GM12878 (cell line): ENCODE data around the gene PDCD1LG2.

Source experiments
- EZH2 ChIP-seq: IDR thresholded peaks from 2 replicates; pipeline ENCODE4 v1.6.1; 2012; ENCODE audit warnings: low read depth, mild to moderate bottlenecking, control low read depth, inconsistent platforms, low read length, borderline replicate concordance; ENCODE audit not compliant: control insufficient read depth
- MTA2 ChIP-seq: fragments of 450-650 bp; IDR thresholded peaks from 2 replicates; pipeline ENCODE4 v1.6.1; 2016; ENCODE audit warnings: low read depth, mild to moderate bottlenecking, moderate library complexity
- RFX5 ChIP-seq: IDR thresholded peaks from 2 replicates; pipeline ENCODE4 v1.6.1; 2011; ENCODE audit warnings: low read depth, low read length, improper control_type of control experiment
- SMAD5 ChIP-seq: IDR thresholded peaks from 2 replicates; pipeline ENCODE4 v1.6.1; 2016; ENCODE audit warnings: antibody characterized with exemption, low read depth
- TARDBP ChIP-seq: IDR thresholded peaks from 2 replicates; pipeline ENCODE4 v1.6.1; 2016; ENCODE audit warnings: borderline replicate concordance
- TF ChIP-seq, protein P1 (sequence below): IDR thresholded peaks from 2 replicates; pipeline ENCODE4 v1.6.1; 2012; ENCODE audit warnings: low read depth, low read length, improper control_type of control experiment
- TF ChIP-seq, protein P2 (sequence below), 3 experiments: IDR thresholded peaks in 2 of 3; conservative IDR thresholded peaks in 1 of 3; 2 replicates each; pipeline ENCODE4 v1.5.1; 2011; ENCODE audit warnings: low read depth in 3 of 3, low read length in 3 of 3, mild to moderate bottlenecking in 3 of 3, control low read depth in 2 of 3, moderate library complexity in 2 of 3, inconsistent platforms in 1 of 3, mixed read lengths in 1 of 3; ENCODE audit not compliant: control insufficient read depth in 2 of 3, insufficient read depth in 1 of 3; ENCODE audit errors: extremely low read depth in 1 of 3
- TF ChIP-seq, protein P3 (sequence below): IDR thresholded peaks from 2 replicates; pipeline ENCODE4 v1.6.1; 2012; ENCODE audit warnings: low read depth, low read length, improper control_type of control experiment
- TF ChIP-seq, protein P4 (sequence below): fragments of 450-650 bp; IDR thresholded peaks from 2 replicates; pipeline ENCODE4 v1.6.1; 2018; ENCODE audit warnings: mild to moderate bottlenecking, low read depth, moderate library complexity; ENCODE audit not compliant: partially characterized antibody
- TF ChIP-seq, protein P5 (sequence below): fragments of 450-650 bp; IDR thresholded peaks from 2 replicates; pipeline ENCODE4 v1.6.1; 2017; ENCODE audit warnings: mild to moderate bottlenecking

DNA sequence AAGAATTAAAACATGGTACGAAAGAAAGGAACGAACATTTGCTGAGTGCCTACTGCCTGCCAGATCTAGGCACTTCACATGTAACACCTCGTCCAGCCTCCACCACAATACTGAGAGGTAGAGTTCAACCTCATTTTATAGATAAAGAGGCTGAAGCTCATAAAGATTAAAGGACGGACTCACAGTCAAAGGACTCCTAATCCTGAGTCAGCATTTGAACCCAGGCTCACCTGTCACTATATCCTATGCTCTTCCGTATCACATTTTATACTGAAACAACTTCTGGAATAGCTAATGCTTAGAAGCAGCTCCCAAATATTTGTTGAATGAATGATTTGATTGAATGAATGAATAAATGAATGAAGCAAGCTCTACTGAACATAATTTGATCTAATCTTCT, 22.5 kb downstream of the PDCD1LG2 start:
- TF ChIP-seq, protein P1, sequence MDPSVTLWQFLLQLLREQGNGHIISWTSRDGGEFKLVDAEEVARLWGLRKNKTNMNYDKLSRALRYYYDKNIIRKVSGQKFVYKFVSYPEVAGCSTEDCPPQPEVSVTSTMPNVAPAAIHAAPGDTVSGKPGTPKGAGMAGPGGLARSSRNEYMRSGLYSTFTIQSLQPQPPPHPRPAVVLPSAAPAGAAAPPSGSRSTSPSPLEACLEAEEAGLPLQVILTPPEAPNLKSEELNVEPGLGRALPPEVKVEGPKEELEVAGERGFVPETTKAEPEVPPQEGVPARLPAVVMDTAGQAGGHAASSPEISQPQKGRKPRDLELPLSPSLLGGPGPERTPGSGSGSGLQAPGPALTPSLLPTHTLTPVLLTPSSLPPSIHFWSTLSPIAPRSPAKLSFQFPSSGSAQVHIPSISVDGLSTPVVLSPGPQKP, result no peak
- TF ChIP-seq MTA2 (no peak), EZH2 (no peak), SMAD5 (no peak), TARDBP (no peak), RFX5 (no peak)
- TF ChIP-seq, protein P2, sequence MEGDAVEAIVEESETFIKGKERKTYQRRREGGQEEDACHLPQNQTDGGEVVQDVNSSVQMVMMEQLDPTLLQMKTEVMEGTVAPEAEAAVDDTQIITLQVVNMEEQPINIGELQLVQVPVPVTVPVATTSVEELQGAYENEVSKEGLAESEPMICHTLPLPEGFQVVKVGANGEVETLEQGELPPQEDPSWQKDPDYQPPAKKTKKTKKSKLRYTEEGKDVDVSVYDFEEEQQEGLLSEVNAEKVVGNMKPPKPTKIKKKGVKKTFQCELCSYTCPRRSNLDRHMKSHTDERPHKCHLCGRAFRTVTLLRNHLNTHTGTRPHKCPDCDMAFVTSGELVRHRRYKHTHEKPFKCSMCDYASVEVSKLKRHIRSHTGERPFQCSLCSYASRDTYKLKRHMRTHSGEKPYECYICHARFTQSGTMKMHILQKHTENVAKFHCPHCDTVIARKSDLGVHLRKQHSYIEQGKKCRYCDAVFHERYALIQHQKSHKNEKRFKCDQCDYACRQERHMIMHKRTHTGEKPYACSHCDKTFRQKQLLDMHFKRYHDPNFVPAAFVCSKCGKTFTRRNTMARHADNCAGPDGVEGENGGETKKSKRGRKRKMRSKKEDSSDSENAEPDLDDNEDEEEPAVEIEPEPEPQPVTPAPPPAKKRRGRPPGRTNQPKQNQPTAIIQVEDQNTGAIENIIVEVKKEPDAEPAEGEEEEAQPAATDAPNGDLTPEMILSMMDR (IDR thresholded peaks at IDR 0.05 in 2 of 3, conservative IDR thresholded peaks at IDR 0.05 in 1 of 3; ENCODE audit: control insufficient read depth in 2 of 3, extremely low read depth in 1 of 3, insufficient read depth in 1 of 3, low read depth in 3 of 3, low read length in 3 of 3), result no peak
- TF ChIP-seq, protein P3, sequence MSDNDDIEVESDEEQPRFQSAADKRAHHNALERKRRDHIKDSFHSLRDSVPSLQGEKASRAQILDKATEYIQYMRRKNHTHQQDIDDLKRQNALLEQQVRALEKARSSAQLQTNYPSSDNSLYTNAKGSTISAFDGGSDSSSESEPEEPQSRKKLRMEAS, result no peak
- TF ChIP-seq, protein P4, sequence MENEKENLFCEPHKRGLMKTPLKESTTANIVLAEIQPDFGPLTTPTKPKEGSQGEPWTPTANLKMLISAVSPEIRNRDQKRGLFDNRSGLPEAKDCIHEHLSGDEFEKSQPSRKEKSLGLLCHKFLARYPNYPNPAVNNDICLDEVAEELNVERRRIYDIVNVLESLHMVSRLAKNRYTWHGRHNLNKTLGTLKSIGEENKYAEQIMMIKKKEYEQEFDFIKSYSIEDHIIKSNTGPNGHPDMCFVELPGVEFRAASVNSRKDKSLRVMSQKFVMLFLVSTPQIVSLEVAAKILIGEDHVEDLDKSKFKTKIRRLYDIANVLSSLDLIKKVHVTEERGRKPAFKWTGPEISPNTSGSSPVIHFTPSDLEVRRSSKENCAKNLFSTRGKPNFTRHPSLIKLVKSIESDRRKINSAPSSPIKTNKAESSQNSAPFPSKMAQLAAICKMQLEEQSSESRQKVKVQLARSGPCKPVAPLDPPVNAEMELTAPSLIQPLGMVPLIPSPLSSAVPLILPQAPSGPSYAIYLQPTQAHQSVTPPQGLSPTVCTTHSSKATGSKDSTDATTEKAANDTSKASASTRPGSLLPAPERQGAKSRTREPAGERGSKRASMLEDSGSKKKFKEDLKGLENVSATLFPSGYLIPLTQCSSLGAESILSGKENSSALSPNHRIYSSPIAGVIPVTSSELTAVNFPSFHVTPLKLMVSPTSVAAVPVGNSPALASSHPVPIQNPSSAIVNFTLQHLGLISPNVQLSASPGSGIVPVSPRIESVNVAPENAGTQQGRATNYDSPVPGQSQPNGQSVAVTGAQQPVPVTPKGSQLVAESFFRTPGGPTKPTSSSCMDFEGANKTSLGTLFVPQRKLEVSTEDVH, result no peak
- TF ChIP-seq, protein P5, sequence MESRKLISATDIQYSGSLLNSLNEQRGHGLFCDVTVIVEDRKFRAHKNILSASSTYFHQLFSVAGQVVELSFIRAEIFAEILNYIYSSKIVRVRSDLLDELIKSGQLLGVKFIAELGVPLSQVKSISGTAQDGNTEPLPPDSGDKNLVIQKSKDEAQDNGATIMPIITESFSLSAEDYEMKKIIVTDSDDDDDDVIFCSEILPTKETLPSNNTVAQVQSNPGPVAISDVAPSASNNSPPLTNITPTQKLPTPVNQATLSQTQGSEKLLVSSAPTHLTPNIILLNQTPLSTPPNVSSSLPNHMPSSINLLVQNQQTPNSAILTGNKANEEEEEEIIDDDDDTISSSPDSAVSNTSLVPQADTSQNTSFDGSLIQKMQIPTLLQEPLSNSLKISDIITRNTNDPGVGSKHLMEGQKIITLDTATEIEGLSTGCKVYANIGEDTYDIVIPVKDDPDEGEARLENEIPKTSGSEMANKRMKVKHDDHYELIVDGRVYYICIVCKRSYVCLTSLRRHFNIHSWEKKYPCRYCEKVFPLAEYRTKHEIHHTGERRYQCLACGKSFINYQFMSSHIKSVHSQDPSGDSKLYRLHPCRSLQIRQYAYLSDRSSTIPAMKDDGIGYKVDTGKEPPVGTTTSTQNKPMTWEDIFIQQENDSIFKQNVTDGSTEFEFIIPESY, result no peak
